K562 (cell line): ENCODE results near the gene METRN.

Experiments
- MIER1 ChIP-seq: fragments of 450-650 bp; IDR thresholded peaks from 2 replicates; pipeline ENCODE4 v1.6.1; 2016; ENCODE audit warnings: antibody characterized with exemption, mild to moderate bottlenecking, low read depth
- POLR2AphosphoS5 ChIP-seq: IDR thresholded peaks from 2 replicates; pipeline ENCODE4 v1.6.1; 2011; ENCODE audit warnings: mild to moderate bottlenecking, low read depth, low read length, moderate library complexity; ENCODE audit not compliant: control insufficient read depth, insufficient read depth
- ZNF384 ChIP-seq: IDR thresholded peaks from 2 replicates; pipeline ENCODE4 v1.6.1; 2012; ENCODE audit warnings: low read depth, low read length, improper control_type of control experiment
- TF ChIP-seq, protein P1 (sequence below), 2 experiments: fragments of 450-650 bp in 1 of 2; sonication (generic) in 1 of 2; formaldehyde crosslinking in 1 of 2; IDR thresholded peaks in 1 of 2; conservative IDR thresholded peaks in 1 of 2; 2 replicates each; pipeline versions ENCODE4 v1.6.1 to v1.8.1; 2016 to 2023; ENCODE audit warnings: mild to moderate bottlenecking in 2 of 2, moderate library complexity in 2 of 2, inconsistent platforms in 1 of 2, missing genetic modification reagents in 1 of 2

DNA sequence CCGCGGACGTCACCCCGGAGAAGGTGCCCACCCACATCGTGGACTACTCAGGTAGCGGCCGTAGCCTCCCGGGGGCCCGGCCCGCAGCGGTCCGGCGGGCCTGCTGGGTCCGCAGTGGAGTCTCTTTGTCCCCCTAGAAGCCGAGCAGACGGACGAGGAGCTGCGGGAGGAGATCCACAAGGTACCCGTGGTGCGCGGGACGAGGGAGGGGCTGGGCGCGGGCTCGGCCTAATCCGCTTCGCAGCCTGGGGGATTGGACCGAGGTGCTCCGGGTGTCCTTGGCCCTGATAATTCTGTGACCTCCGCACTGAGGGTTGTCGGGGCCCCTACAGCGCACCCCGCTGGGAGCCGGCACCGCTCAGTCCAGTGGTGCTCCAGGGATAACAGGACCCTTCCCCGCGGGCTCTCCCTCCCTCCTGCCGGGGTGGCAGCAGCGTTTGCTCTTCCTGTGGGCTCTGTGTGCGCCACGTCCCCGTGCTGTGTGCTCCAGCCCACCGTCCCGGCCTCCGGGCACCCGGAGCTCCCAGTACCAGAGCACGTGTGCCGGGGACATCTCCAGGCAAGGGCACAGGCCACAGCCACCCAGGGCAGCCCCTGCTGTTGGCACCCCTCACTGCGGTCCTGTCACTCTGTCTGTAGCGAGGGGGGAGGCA lies 46.3 kb upstream of the METRN start:
- TF ChIP-seq MIER1 (no peak), ZNF384 (no peak), POLR2AphosphoS5 (no peak)
- TF ChIP-seq, protein P1, sequence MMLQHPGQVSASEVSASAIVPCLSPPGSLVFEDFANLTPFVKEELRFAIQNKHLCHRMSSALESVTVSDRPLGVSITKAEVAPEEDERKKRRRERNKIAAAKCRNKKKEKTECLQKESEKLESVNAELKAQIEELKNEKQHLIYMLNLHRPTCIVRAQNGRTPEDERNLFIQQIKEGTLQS (IDR thresholded peaks at IDR 0.05) = no peak
- TF ChIP-seq, protein P1 (CRISPR knock-in tag; conservative IDR thresholded peaks at IDR 0.05) = no peak
